Measurements from ENCODE around the gene SOWAHC.

DNA sequence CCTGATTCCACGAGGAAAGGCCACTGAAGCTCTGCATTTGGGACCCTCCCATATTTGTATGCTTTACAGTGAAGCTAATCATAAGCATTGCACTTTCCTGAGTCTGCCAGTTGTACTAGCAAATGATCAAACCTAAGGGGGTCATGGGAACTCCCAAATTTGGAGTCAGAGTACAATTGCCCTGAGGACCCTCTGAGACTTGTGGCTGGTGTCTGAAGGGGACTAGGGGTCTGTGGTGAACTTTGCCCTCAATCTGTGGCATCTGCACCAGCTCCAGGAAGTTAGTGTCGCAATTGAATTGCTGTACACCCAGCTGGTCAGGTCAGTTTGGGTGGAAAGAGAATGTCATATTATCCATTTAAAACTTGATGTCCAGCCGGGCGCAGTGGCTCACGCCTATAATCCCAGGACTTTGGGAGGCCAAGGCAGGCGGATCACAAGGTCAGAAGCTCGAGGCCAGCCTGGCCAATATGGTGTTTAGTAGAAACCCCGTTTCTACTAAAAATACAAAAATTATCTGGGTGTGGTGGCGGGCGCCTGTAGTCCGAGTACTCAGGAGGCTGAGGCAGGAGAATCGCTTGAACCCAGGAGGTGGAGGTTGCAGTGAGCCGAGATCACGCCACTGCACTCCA lies 18.1 kb downstream of the SOWAHC start:
- TF ChIP-seq, protein P1, sequence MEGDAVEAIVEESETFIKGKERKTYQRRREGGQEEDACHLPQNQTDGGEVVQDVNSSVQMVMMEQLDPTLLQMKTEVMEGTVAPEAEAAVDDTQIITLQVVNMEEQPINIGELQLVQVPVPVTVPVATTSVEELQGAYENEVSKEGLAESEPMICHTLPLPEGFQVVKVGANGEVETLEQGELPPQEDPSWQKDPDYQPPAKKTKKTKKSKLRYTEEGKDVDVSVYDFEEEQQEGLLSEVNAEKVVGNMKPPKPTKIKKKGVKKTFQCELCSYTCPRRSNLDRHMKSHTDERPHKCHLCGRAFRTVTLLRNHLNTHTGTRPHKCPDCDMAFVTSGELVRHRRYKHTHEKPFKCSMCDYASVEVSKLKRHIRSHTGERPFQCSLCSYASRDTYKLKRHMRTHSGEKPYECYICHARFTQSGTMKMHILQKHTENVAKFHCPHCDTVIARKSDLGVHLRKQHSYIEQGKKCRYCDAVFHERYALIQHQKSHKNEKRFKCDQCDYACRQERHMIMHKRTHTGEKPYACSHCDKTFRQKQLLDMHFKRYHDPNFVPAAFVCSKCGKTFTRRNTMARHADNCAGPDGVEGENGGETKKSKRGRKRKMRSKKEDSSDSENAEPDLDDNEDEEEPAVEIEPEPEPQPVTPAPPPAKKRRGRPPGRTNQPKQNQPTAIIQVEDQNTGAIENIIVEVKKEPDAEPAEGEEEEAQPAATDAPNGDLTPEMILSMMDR (IDR thresholded peaks at IDR 0.05; ENCODE audit: poor library complexity): no peak
- TF ChIP-seq EZH2 (IDR thresholded peaks at IDR 0.05; ENCODE audit: borderline replicate concordance): no peak

Data from hepatocyte (in vitro differentiated cells).